ENCODE data around the gene RAD9A. TPM values are rescaled to one million over a fixed set of nuclear protein-coding genes. Genes with fewer than 3 reads are reported as not detected.

Gene RAD9A
- total RNA-seq, 2 donors from 2014 or later = 6.2 to 6.5 TPM

- H3K9me3 ChIP-seq = no peaks in the 10 kb centered on the region
- H3K4me3 ChIP-seq = no peak overlapping the region
- no peak for TF ChIP-seq CTCF (IDR thresholded peaks at IDR 0.05)
- H3K36me3 ChIP-seq = peaks cover 28% of the 10 kb centered on the region
- H3K27me3 ChIP-seq = no peaks in the 10 kb centered on the region
- H3K27ac ChIP-seq = no peak overlapping the region
- H3K4me1 ChIP-seq = peaks cover 0 to 64% of the 10 kb centered on the region in 2 donors
- DNase-seq (ENCODE audit: low spot score) = no peak
Observed at GRCh38 chr11:67441098-67441563, 49.3 kb downstream of the RAD9A start.

- H3K27ac ChIP-seq = no peak overlapping the region
- no peaks in the 10 kb centered on the region for H3K9me3 ChIP-seq
- H3K4me3 ChIP-seq = no peak overlapping the region
- no peak for DNase-seq (ENCODE audit: low spot score)
- H3K27me3 ChIP-seq = no peaks in the 10 kb centered on the region
- peaks cover 28% of the 10 kb centered on the region for H3K36me3 ChIP-seq
- peaks cover 0 to 57% of the 10 kb centered on the region in 2 donors for H3K4me1 ChIP-seq
- no peak for TF ChIP-seq CTCF (IDR thresholded peaks at IDR 0.05)
Observed at GRCh38 chr11:67441731-67442351, 50.1 kb downstream of the RAD9A start.

GRCh38 chr11:67442504-67443404 lies 51.0 kb downstream of the RAD9A start:
- H3K9me3 ChIP-seq = no peaks in the 10 kb centered on the region
- H3K27me3 ChIP-seq = no peaks in the 10 kb centered on the region
- H3K4me1 ChIP-seq = peaks cover 0 to 49% of the 10 kb centered on the region in 2 donors
- H3K27ac ChIP-seq = peak overlapping the region; percentile 94 to 97
- no peak for DNase-seq (ENCODE audit: low spot score)
- H3K36me3 ChIP-seq = peaks cover 22% of the 10 kb centered on the region
- no peak for TF ChIP-seq CTCF (IDR thresholded peaks at IDR 0.05)
- peak overlapping the region; percentile 77 to 91 for H3K4me3 ChIP-seq

GRCh38 chr11:67445515-67445914 lies 53.7 kb downstream of the RAD9A start:
- no peak for TF ChIP-seq CTCF (IDR thresholded peaks at IDR 0.05)
- H3K9me3 ChIP-seq = no peaks in the 10 kb centered on the region
- DNase-seq (ENCODE audit: low spot score) = no peak
- peaks cover 0 to 29% of the 10 kb centered on the region in 2 donors for H3K4me1 ChIP-seq
- peaks cover 12% of the 10 kb centered on the region for H3K36me3 ChIP-seq
- H3K4me3 ChIP-seq = no peak overlapping the region
- no peaks in the 10 kb centered on the region for H3K27me3 ChIP-seq
- no peak overlapping the region for H3K27ac ChIP-seq

Other genes starting within 250 kb of the RAD9A start
- 10 to 100 TPM; 52.7 to 55.9 TPM for gene GRK2, start 125.5 kb upstream of the RAD9A start, total RNA-seq
- 10 to 100 TPM; 14.1 to 14.9 TPM for gene ANKRD13D, start 102.7 kb upstream of the RAD9A start, total RNA-seq
- 10 to 100 TPM; 14.7 to 23.6 TPM for gene SSH3, start 88.5 kb upstream of the RAD9A start, total RNA-seq
- gene POLD4, start 38.4 kb upstream of the RAD9A start, total RNA-seq = 100 to 1,000 TPM; 115 to 136 TPM
- 10 to 100 TPM in 1 of 2 donors, 1 to 10 TPM in 1; 2.7 to 18.0 TPM for gene CLCF1, start 18.4 kb upstream of the RAD9A start, total RNA-seq
- 100 to 1,000 TPM in 1 of 2 donors, 10 to 100 TPM in 1; 97.8 to 112 TPM for gene PPP1CA, start 9.9 kb downstream of the RAD9A start, total RNA-seq
- 1 to 10 TPM in 1 of 2 donors, under 1 TPM in 1; 0.33 to 1.4 TPM for gene TBC1D10C, start 12.1 kb downstream of the RAD9A start, total RNA-seq
- gene CARNS1, start 23.7 kb downstream of the RAD9A start, total RNA-seq = 1 to 10 TPM; 9.7 to 9.9 TPM
- 10 to 100 TPM; 35.5 to 44.6 TPM for gene RPS6KB2, start 36.5 kb downstream of the RAD9A start, total RNA-seq
- 1 to 10 TPM; 1.9 to 2.8 TPM for gene PTPRCAP, start 45.7 kb downstream of the RAD9A start, total RNA-seq
- gene CORO1B, start 51.5 kb downstream of the RAD9A start, total RNA-seq = 10 to 100 TPM; 16.0 to 25.5 TPM
- not detected for gene GPR152, start 60.7 kb downstream of the RAD9A start, total RNA-seq
- gene CABP4, start 63.4 kb downstream of the RAD9A start, total RNA-seq = 1 to 10 TPM in 1 of 2 donors, not detected in 1; 1.3 TPM
- gene TMEM134, start 77.3 kb downstream of the RAD9A start, total RNA-seq = 100 to 1,000 TPM in 1 of 2 donors, 10 to 100 TPM in 1; 74.4 to 140 TPM
- 10 to 100 TPM; 49.2 to 78.0 TPM for gene AIP, start 91.0 kb downstream of the RAD9A start, total RNA-seq
- 10 to 100 TPM; 10.7 to 30.7 TPM for gene PITPNM1, start 113.4 kb downstream of the RAD9A start, total RNA-seq
- 10 to 100 TPM; 49.1 to 70.0 TPM for gene CDK2AP2, start 116.2 kb downstream of the RAD9A start, total RNA-seq
- gene CABP2, start 131.5 kb downstream of the RAD9A start, total RNA-seq = not detected
- gene GSTP1, start 191.8 kb downstream of the RAD9A start, total RNA-seq = 100 to 1,000 TPM; 249 to 944 TPM
- gene NDUFV1, start 214.9 kb downstream of the RAD9A start, total RNA-seq = 100 to 1,000 TPM; 424 to 522 TPM
- 10 to 100 TPM; 29.8 to 78.6 TPM for gene NUDT8, start 238.0 kb downstream of the RAD9A start, total RNA-seq
- gene TBX10, start 247.8 kb downstream of the RAD9A start, total RNA-seq = not detected

Measured in right atrium auricular region (tissue), 2 donors.